ENCODE measurements around the gene SLC26A11.
A peak's percentile ranks its signal among the peaks of the same experiment; 100 is the strongest.
"Not testable (repeated sequence)": the region's sequence is repeated elsewhere in the genome, so short reads cannot be mapped to it uniquely, and the experiment has no call there.

The SLC26A11 gene

GRCh38 chr17:80195671-80196529 is 24.3 kb upstream of the SLC26A11 start:
- intact Hi-C loops (cut with DNase I), result no loop called here
- DNase-seq, result peak in 1 of 10 donors; percentile 79

GRCh38 chr17:80196652-80197051 is 23.6 kb upstream of the SLC26A11 start:
- intact Hi-C loops (cut with DNase I), result no loop called here

GRCh38 chr17:80198144-80198661 is 22.0 kb upstream of the SLC26A11 start:
- intact Hi-C loops (cut with DNase I), result no loop called here
- peak in 2 of 10 donors; percentile 74 to 82 for DNase-seq

More at GRCh38 chr17:80196652-80197051, 23.6 kb upstream of the SLC26A11 start:
- DNase-seq, result peak in 1 of 10 donors; percentile 76

GRCh38 chr17:80199295-80199694 is 20.9 kb upstream of the SLC26A11 start:
- DNase-seq; intact Hi-C loops (cut with DNase I): not testable (repeated sequence)

GRCh38 chr17:80201446-80201845 is 18.8 kb upstream of the SLC26A11 start:
- intact Hi-C loops (cut with DNase I), result no loop called here

GRCh38 chr17:80202197-80202596 is 18.0 kb upstream of the SLC26A11 start:
- peak in 1 of 10 donors; percentile 72 for DNase-seq
- intact Hi-C loops (cut with DNase I), result no loop called here

More at GRCh38 chr17:80201446-80201845, 18.8 kb upstream of the SLC26A11 start:
- DNase-seq, result no peak

- peak in 1 of 10 donors; percentile 77 for DNase-seq
- intact Hi-C loops (cut with DNase I), result no loop called here
These were observed 16.7 kb upstream of the SLC26A11 start for GRCh38 chr17:80203471-80203963.

GRCh38 chr17:80204626-80205468 is 15.4 kb upstream of the SLC26A11 start:
- no peak for DNase-seq
- intact Hi-C loops (cut with DNase I), result no loop called here

GRCh38 chr17:80205811-80206210 is 14.4 kb upstream of the SLC26A11 start:
- intact Hi-C loops (cut with DNase I), result no loop called here

GRCh38 chr17:80208050-80208449 is 12.2 kb upstream of the SLC26A11 start:
- intact Hi-C loops (cut with DNase I), result no loop called here
- no peak for DNase-seq

More at GRCh38 chr17:80205811-80206210, 14.4 kb upstream of the SLC26A11 start:
- DNase-seq, result no peak

GRCh38 chr17:80209765-80210164 is 10.5 kb upstream of the SLC26A11 start:
- intact Hi-C loops (cut with DNase I), result no loop called here
- DNase-seq, result no peak

GRCh38 chr17:80210348-80211108 is 9.7 kb upstream of the SLC26A11 start:
- DNase-seq, result no peak

GRCh38 chr17:80212109-80212508 is 8.1 kb upstream of the SLC26A11 start:
- intact Hi-C loops (cut with DNase I), result no loop called here
- no peak for DNase-seq

More at GRCh38 chr17:80210348-80211108, 9.7 kb upstream of the SLC26A11 start:
- intact Hi-C loops (cut with DNase I), result no loop called here

GRCh38 chr17:80212511-80212910 is 7.7 kb upstream of the SLC26A11 start:
- no peak for DNase-seq
- intact Hi-C loops (cut with DNase I), result no loop called here

GRCh38 chr17:80212962-80213642 is 7.1 kb upstream of the SLC26A11 start:
- DNase-seq, result no peak
- intact Hi-C loops (cut with DNase I), result no loop called here

- no peak for DNase-seq
- intact Hi-C loops (cut with DNase I), result no loop called here
These were observed 6.6 kb upstream of the SLC26A11 start for GRCh38 chr17:80213643-80213975.

GRCh38 chr17:80214012-80214877 is 6.0 kb upstream of the SLC26A11 start:
- DNase-seq, result no peak
- intact Hi-C loops (cut with DNase I), result no loop called here

GRCh38 chr17:80214878-80215210 is 5.4 kb upstream of the SLC26A11 start:
- intact Hi-C loops (cut with DNase I), result no loop called here
- no peak for DNase-seq

All from posterior cingulate gyrus (tissue), 11 donors.